ENCODE data around the gene PTPN14.
"Not testable (repeated sequence)": the region's sequence is repeated elsewhere in the genome, so short reads cannot be mapped to it uniquely, and the experiment has no call there.

Gene PTPN14

DNA sequence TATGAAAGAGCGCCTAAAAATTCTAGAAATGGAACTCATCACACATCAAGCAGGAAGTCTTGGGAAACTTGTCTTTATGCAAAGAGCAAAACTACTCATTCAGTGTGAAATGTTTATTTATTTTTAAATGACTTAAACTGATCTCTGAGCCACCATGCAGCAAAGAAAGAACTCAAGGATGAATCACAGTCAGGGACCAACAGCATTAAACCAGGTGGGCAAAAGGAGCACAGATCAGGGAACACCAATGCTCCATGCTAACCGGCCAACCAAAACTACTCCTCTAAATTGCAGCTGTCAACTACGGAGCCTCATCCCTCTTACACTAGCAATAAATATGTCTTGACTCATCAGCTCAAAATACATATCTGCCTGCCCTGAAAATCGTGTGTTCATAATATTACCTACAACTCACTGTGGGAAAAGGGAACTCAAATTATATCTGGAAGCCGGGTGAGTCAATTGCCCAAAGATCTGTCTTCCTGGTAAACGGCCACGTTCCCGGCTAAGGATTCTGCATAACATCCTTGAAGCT lies 129.2 kb downstream of the PTPN14 start:
- DNase-seq, result no peak

GRCh38 chr1:214420833-214421232 lies 130.6 kb downstream of the PTPN14 start:
- DNase-seq, result no peak

GRCh38 chr1:214420341-214420740 lies 131.1 kb downstream of the PTPN14 start:
- no peak for DNase-seq

GRCh38 chr1:214419650-214420049 lies 131.8 kb downstream of the PTPN14 start:
- no peak for DNase-seq

- no peak for DNase-seq
Measured at GRCh38 chr1:214418391-214418790, 133.0 kb downstream of the PTPN14 start.

DNA sequence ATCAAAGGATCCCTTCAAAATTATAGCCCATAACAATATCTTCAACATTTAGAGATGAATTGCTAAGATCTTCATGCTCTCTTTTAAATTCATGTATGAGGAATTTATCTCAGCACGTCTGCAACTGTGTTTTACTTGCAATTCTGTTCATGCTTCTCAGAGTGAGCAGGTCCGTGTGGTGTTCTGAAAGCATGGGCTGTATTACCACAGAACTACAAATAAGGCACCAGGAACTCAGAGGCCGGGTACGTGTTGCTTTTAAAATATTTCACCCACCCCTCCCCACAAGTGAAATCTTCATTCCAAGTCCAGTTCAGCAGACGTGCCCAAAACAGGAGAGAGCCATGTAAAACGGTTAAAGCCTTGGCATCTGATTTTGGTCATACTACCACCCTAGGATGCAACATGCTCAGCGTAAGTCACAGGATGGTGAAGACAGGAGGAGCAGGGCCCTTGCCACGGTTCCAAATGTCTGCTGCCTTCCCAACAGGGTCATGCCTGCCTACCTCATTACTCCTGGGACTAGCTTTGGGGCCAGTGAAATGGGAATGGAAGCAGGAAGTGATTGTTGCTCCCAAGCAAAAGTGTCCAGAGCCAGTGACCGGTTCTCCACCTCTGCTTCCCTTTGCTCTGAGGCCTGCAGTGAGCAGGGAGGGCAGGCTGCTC lies 133.7 kb downstream of the PTPN14 start:
- no peak for DNase-seq

DNA sequence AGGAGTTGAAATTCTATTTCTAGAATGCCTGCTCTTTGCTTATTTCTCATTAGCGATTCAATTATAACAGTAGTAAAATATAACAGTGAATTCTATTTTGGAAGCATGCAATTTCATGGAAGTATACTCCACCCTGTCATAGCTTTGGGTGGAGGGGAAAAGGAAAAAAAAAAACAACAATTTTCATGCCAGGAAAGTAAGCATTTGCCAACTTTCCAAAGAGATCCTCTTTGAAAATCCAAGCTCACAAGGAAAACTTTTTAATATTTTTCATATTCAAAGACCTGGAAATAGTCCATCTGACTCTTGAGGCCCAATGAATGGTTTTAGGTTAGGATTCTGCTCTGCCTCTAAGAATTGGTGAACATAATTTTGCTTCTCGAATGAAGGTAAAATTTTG lies 134.5 kb downstream of the PTPN14 start:
- no peak for DNase-seq

DNA sequence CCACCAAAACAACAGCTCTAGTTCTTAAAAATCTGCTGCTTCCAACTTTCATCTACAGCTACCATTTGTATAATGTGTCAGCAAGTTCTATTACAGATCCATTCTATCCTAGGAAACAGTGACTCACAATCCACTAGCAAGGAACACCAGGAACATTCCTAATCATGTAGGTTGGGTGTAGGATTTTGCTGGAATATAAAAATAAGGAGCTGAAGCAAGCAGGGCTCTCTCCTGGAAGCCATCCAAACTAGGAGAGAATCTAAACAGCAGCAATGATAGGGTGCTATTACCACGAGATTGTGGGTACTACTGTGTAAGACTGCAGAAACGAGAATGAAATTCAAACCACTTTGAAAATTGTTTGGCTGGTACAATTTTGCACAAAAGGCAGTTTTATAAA lies 135.0 kb downstream of the PTPN14 start:
- DNase-seq, result no peak

- no peak for DNase-seq
Measured at GRCh38 chr1:214415131-214415530, 136.3 kb downstream of the PTPN14 start.

DNA sequence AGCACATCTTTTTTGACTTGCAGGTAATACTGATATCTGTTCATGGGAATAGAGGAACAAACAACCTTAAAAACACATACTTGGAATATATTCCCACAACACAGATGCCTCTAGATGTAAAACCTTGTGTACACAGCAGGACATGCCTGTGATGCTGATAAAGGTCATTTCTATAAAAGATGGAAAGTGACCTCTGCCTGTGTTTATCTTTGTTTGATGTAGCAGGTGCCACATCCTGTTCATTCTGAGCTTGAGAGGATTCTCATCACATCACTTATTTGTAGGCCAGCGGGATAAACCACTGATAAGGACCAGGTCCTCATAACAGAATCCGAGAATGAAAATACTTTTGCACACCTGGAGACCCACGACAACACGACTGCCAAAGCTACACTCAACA lies 136.7 kb downstream of the PTPN14 start:
- no peak for DNase-seq

- DNase-seq, result no peak
Measured at GRCh38 chr1:214413315-214413714, 138.1 kb downstream of the PTPN14 start.

DNA sequence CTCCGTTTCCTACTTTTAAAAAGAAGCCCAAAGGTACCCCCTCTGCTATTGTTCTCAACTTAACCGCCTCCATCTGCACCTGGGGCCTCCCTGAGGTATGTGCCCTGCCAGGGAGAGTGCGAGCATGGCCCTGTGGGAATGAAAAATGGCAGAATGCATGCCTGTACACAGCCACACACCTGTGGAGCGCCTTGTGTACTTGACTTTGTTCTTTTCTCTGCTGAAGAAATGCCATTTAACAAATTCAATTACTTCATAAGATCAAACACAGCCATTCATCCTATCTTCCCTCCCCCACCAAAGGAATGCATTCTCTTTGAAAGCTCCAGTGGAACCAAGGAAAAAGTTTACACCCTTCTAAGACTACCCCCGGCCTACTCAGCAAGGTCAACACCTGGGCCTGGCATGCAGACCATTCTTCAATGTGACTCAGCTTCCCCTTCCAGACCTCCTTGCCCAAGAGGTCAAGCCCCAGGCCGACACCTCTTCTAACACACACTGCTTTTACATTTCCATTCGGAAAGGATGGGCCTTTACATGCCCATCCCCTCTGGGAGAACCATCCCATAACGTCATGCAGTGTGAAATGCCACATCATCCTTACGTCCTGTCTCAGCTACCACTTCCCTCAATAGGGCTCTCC lies 146.7 kb downstream of the PTPN14 start:
- DNase-seq, result no peak

DNA sequence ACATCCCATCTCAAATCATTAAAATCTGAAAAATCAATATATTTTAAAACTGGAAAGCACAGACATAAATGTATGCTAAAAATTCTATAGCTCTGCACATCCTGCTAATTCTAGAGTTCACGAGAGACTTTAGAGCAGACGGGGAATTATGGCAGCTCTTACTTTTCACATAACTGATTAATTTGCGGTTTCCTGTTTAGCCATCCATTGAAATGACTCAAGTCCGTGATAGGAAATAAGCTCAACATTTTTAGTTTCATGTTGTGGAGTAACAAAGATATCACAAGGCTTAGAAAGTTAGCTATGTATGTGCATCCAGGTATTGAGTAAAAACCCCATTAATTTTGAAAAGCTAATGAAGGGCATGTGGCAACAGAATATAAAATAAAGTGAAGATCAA lies 147.2 kb downstream of the PTPN14 start:
- DNase-seq, result no peak

- no peak for DNase-seq
Measured at GRCh38 chr1:214403431-214403830, 148.0 kb downstream of the PTPN14 start.

GRCh38 chr1:214402613-214403083 lies 148.8 kb downstream of the PTPN14 start:
- DNase-seq, result no peak

GRCh38 chr1:214401666-214402065 lies 149.7 kb downstream of the PTPN14 start:
- no peak for DNase-seq

DNA sequence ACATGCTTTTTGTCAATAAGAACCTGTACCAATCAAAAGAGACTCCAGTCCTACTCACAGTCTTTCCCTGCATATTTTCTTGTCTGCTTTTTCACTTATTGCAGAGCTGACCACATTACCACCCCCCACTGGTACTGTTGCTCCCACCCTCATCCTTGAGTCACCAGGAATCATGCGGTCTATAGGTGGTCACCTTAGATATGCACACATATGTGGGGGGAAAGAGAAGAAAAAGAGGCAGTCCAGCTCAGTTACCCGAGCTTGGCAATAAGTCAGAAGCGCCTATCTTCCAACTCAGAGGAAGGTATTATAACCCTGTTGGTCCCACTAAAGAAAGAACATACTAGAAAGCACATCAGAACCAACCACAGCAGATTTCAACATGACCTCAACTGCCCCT lies 151.3 kb downstream of the PTPN14 start:
- no peak for DNase-seq

- no peak for DNase-seq
Measured at GRCh38 chr1:214398490-214398889, 152.9 kb downstream of the PTPN14 start.

- DNase-seq, result no peak
Measured at GRCh38 chr1:214397497-214397896, 153.9 kb downstream of the PTPN14 start.

- DNase-seq, result no peak
Measured at GRCh38 chr1:214396330-214396729, 155.1 kb downstream of the PTPN14 start.

DNA sequence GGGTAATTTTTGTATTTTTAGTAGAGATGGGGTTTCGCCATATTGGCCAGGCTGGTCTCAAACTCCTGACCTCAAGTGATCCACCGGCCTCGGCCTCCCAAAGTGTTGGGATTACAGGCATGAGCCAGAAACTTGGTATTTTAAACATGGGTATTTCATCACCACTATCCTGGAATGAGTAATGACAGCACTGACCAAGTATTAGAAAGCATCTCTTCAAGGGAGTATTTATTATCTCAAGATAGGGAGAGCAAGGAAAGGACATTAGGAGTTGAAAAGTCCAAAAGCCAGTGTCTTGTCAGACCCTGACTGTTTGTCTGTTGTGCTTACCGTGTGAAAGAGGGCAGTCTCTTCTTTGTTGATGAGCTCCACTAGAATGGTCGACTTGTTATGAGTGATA lies 156.8 kb downstream of the PTPN14 start:
- not testable (repeated sequence) for DNase-seq

- no peak for DNase-seq
Measured at GRCh38 chr1:214393086-214393485, 158.3 kb downstream of the PTPN14 start.

DNA sequence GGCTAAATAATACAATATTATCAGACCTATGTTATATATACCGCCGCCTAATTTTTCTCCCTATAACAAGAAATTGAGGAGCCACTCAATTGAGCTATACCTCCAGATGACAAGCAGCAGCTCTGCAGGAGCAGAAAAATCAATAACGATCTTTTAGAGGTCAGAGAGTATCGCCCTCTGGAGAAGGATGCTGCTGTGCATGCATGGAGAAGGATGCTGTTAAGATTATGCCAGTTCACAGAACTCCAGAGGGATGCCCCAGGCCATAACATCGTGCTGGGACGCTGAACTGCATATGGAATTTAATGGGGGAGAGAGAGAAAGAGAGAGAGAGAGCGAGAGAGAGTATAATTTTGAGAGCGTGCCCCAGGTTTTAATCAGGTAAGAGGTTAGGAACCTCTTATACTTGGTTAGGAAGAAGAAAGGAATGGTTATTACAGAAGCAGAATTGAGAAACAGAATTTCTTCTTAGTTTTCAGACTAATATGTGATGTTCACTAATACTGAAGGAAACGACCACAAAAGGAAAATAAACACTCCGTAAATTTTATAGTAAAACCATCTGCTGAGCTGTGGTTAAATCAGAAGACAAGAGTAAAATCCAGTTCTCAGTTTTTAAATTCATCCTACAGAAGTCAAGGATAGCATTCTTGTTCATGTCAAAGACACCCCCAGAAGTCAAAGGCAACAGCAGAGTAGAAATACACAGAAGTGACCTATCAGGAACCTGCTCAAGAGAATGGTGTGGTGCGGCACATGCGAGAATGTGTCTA lies 159.3 kb downstream of the PTPN14 start:
- DNase-seq, result no peak

- no peak for DNase-seq
Measured at GRCh38 chr1:214389734-214390133, 161.7 kb downstream of the PTPN14 start.
